HepG2 (cell line): ENCODE data around the gene LIN28B. TPM values are rescaled to one million over a fixed set of nuclear protein-coding genes. Genes with fewer than 3 reads are reported as not detected.
A peak's percentile ranks its signal among the peaks of the same experiment; 100 is the strongest.

Experiments
- ATAC-seq: fragments of 200-7000 bp; cut with Tn5 transposase; 3 replicates; pipeline ENCODE4 v1.9.1; 2020; ENCODE audit warnings: mild to moderate bottlenecking, moderate library complexity
- BruUV-seq: library from RNA; stranded (reverse); fragments of 400-500 nt; replicated peaks from 2 replicates; lab custom pipeline; 2021; lab: Mats Ljungman, UMichigan
- CTCF ChIA-PET: fragments of 300-600 bp; formaldehyde crosslinking; extraction: SDS; loops from one replicate; lab custom pipeline; 2021; ENCODE audit warnings: low total read pairs, inconsistent platforms, low intra/inter-chr PET ratio; lab: Yijun Ruan, JAX
- POLR2A ChIA-PET: fragments of 350-600 bp; sonication (Branson Sonifier 250); formaldehyde crosslinking; loops from one replicate; lab custom pipeline; 2020; ENCODE audit warnings: antibody characterized with exemption, inconsistent platforms; lab: Yijun Ruan, JAX
- DNase-seq: peaks from one replicate; pipeline ENCODE4 v3.0.0-alpha.2; 2015; ENCODE audit warnings: low spot score
- FAIRE-seq: peaks from 3 replicates; lab custom pipeline; 2011; peaks lifted over from hg19 to GRCh38; lab: Jason Lieb, UNC
- H2AFZ ChIP-seq: one replicate; pipeline ENCODE4 v1.6.1; 2011; ENCODE audit warnings: low read length, inconsistent platforms
- H3K27ac ChIP-seq: fragments of 300-600 bp; 3 replicates; pipeline ENCODE4 v1.8.0; 2011; ENCODE audit warnings: mixed run types, mild to moderate bottlenecking, mixed read lengths, low read length, inconsistent platforms; ENCODE audit not compliant: insufficient read depth; ENCODE audit errors: extremely low read length
- H3K27me3 ChIP-seq, 2 experiments: fragments of 200-600 bp in 1 of 2; 2 replicates in 1 of 2; 3 replicates in 1 of 2; pipeline versions ENCODE4 v1.6.0 to v1.8.0; 2011; ENCODE audit warnings: low read length in 2 of 2, mild to moderate bottlenecking in 2 of 2, moderate library complexity in 2 of 2, inconsistent platforms in 1 of 2; ENCODE audit not compliant: insufficient read depth in 2 of 2, control insufficient read depth in 1 of 2
- H3K36me3 ChIP-seq, 2 experiments: fragments of 200-600 bp in 1 of 2; replicated peaks in 1 of 2; 2 replicates in 1 of 2; 3 replicates in 1 of 2; pipeline versions ENCODE4 v1.5.1 to v1.8.0; 2011; ENCODE audit warnings: low read length in 2 of 2, inconsistent platforms in 1 of 2; ENCODE audit not compliant: insufficient read depth in 2 of 2, control insufficient read depth in 1 of 2
- H3K4me1 ChIP-seq: 2 replicates; pipeline ENCODE4 v1.5.1; 2012; ENCODE audit warnings: low read length, inconsistent platforms; ENCODE audit not compliant: insufficient read depth
- H3K4me2 ChIP-seq: 2 replicates; pipeline ENCODE4 v1.6.0; 2011; ENCODE audit warnings: low read depth, low read length, inconsistent platforms
- H3K4me3 ChIP-seq, 3 experiments: fragments of 200-600 bp in 1 of 3; sonication (generic), shearing (Covaris generic) in 1 of 3; replicated peaks in 1 of 3; 2 replicates each; pipeline ENCODE4 v1.5.1; 2011 to 2016; ENCODE audit warnings: low read length in 3 of 3, inconsistent platforms in 2 of 3, low read depth in 2 of 3, mild to moderate bottlenecking in 2 of 3, control low read depth in 1 of 3, mixed read lengths in 1 of 3; ENCODE audit not compliant: insufficient read depth in 1 of 3
- H3K79me2 ChIP-seq: one replicate; pipeline ENCODE4 v1.6.1; 2011; ENCODE audit warnings: low read length, inconsistent platforms; ENCODE audit not compliant: insufficient read depth
- H3K9ac ChIP-seq: 2 replicates; pipeline ENCODE4 v1.6.0; 2011; ENCODE audit warnings: mild to moderate bottlenecking, low read depth, low read length, inconsistent platforms; ENCODE audit not compliant: insufficient read depth
- H3K9me3 ChIP-seq: 2 replicates; pipeline ENCODE4 v1.5.1; 2012; ENCODE audit warnings: mild to moderate bottlenecking, low read length
- H4K20me1 ChIP-seq: 2 replicates; pipeline ENCODE4 v1.6.0; 2011; ENCODE audit warnings: inconsistent platforms, mild to moderate bottlenecking, low read length, moderate library complexity; ENCODE audit not compliant: insufficient read depth
- IRF2 ChIP-seq: IDR thresholded peaks from 2 replicates; pipeline ENCODE4 v1.6.1; 2018; ENCODE audit warnings: missing genetic modification reagents, missing compliant biosample characterization
- KMT2B ChIP-seq: IDR thresholded peaks from 2 replicates; pipeline ENCODE4 v1.6.1; 2016; ENCODE audit warnings: missing genetic modification reagents, missing compliant biosample characterization
- NAIF1 ChIP-seq: sonication (generic); formaldehyde crosslinking; IDR thresholded peaks from 2 replicates; pipeline ENCODE4 v1.5.0; 2020; ENCODE audit warnings: mild to moderate bottlenecking, missing genetic modification reagents, borderline replicate concordance
- POLR2G ChIP-seq: fragments of 200-400 bp; formaldehyde crosslinking; IDR thresholded peaks from 2 replicates; pipeline ENCODE4 v1.6.1; 2018; ENCODE audit warnings: mild to moderate bottlenecking, low read depth, low read length, moderate library complexity
- RCOR2 ChIP-seq: IDR thresholded peaks from 2 replicates; pipeline ENCODE4 v1.6.1; 2016; ENCODE audit warnings: missing biosample characterization, missing genetic modification reagents
- ZNF660 ChIP-seq: sonication (generic); formaldehyde crosslinking; IDR thresholded peaks from 2 replicates; pipeline ENCODE4 v1.5.1; 2020; ENCODE audit warnings: mild to moderate bottlenecking, low read depth, missing genetic modification reagents, borderline replicate concordance
- WGBS: methylation state at CpG from one replicate; pipeline ENCODE4 v1.1.6; 2017; ENCODE audit warnings: low lambda C conversion rate; 5-methylcytosine and 5-hydroxymethylcytosine counted together
- in situ Hi-C: cut with HindIII; loops from 2 replicates; pipeline ENCODE4 v1.10.0; 2017; ENCODE audit warnings: low pct_unique_long_range_greater_than_20kb; ENCODE audit not compliant: extremely low pct_ligation_motif_present
- intact Hi-C: fragments of 100-400 bp; cut with micrococcal nuclease; formaldehyde crosslinking; loops from one replicate; pipeline ENCODE4 v1.10.0; 2022; ENCODE audit not compliant: unreplicated experiment
- polyA plus RNA-seq, 8 experiments: library from polyadenylated mRNA; depleted of rRNA in 3 of 8; stranded (reverse) in 7 of 8; unstranded in 1 of 8; fragments of >200 nt; fragmentation: Illumina TruSeq in 4 of 8; extraction: Trizol in 4 of 8; gene quantifications; 2 replicates each; pipeline versions ENCODE4 v1.2.1 to v1.2.3, GENCODE V29; 2011 to 2016; ENCODE audit warnings: low read depth in 4 of 8, missing spikeins in 1 of 8, mixed read lengths in 1 of 8; ENCODE audit not compliant: insufficient read depth in 1 of 8
- total RNA-seq, 5 experiments: library from RNA; depleted of rRNA; stranded (reverse); fragments of >200 nt; fragmentation: Illumina TruSeq; extraction: Trizol; gene quantifications; 2 replicates each; pipeline ENCODE4 v1.2.3, GENCODE V29; 2016; ENCODE audit warnings: low read depth in 1 of 5
- TF ChIP-seq, protein P1 (sequence below): sonication (generic); IDR thresholded peaks from 2 replicates; pipeline ENCODE4 v1.6.1; 2016; ENCODE audit warnings: low read depth, borderline replicate concordance

The LIN28B gene
- total and polyA plus RNA-seq, 2 of the 13 experiments (the other 11 are each of a cell fraction or from before 2014, with no cell fraction given) = 14.5 to 56.8 TPM

GRCh38 chr6:104959026-104959858, 2.3 kb downstream of the LIN28B start:
- peak overlapping the region; percentile 70 to 89 (median 72); a peak in 5 of 6 replicates for H3K4me3 ChIP-seq
- H3K9me3 ChIP-seq = no peaks in the 10 kb centered on the region
- TF ChIP-seq KMT2B (CRISPR knock-in tag) = peak; percentile 44; the same call in 1 of the 2 replicates
- no peak for TF ChIP-seq RCOR2
- TF ChIP-seq ZNF660 (CRISPR knock-in tag) = no peak
- no peak for TF ChIP-seq NAIF1 (CRISPR knock-in tag)
- 0 out of 2 replicates have a peak, but pooled peaks have one; percentile 26 for TF ChIP-seq IRF2 (CRISPR knock-in tag)
- 0 out of 2 replicates have a peak, but pooled peaks have one; percentile 10 for TF ChIP-seq POLR2G
- TF ChIP-seq, protein P1, sequence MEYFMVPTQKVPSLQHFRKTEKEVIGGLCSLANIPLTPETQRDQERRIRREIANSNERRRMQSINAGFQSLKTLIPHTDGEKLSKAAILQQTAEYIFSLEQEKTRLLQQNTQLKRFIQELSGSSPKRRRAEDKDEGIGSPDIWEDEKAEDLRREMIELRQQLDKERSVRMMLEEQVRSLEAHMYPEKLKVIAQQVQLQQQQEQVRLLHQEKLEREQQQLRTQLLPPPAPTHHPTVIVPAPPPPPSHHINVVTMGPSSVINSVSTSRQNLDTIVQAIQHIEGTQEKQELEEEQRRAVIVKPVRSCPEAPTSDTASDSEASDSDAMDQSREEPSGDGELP = 0 out of 2 replicates have a peak, but pooled peaks have one; percentile 3
- ATAC-seq (no peak), FAIRE-seq (peak; percentile 56), DNase-seq (no peak)
- H2AFZ ChIP-seq = no peak overlapping the region
- H3K79me2 ChIP-seq = peaks cover 62% of the 10 kb centered on the region
- intact Hi-C loops (loop anchor here (10.0 kb wide), 1 partner anchor 446 kb away; the partner anchor contains the start of gene PREP), in situ Hi-C loops (no loop called here)
- H3K4me2 ChIP-seq = peak overlapping the region; percentile 76
- POLR2A ChIA-PET = interaction anchor here (0.7 to 1.7 kb wide), 2 partner anchors 8 to 10 kb away, joined by 3 to 4 read pairs; no protein-coding TSS in a partner anchor
- WGBS = 2% methylated on average over 3 of the region's 3 CpGs
- H3K4me1 ChIP-seq = peaks cover 14% of the 10 kb centered on the region
- no peaks in the 10 kb centered on the region for H3K36me3 ChIP-seq
- CTCF ChIA-PET = no interaction called here
- H3K27me3 ChIP-seq = no peaks in the 10 kb centered on the region; a peak in 2 of 5 replicates
- BruUV-seq = no TSS peak
- peak overlapping the region; percentile 90 for H3K27ac ChIP-seq
- H3K9ac ChIP-seq = peak overlapping the region; percentile 84
- H4K20me1 ChIP-seq = no peaks in the 10 kb centered on the region
